DMS 273 (cell line): ENCODE data around the gene ELP5.
A peak's percentile ranks its signal among the peaks of the same experiment; 100 is the strongest.

Experiments
- DNase-seq: peaks from one replicate; lab custom pipeline; 2025; ENCODE audit not compliant: unreplicated experiment; lab: John Stamatoyannopoulos, UW

The ELP5 gene

DNA sequence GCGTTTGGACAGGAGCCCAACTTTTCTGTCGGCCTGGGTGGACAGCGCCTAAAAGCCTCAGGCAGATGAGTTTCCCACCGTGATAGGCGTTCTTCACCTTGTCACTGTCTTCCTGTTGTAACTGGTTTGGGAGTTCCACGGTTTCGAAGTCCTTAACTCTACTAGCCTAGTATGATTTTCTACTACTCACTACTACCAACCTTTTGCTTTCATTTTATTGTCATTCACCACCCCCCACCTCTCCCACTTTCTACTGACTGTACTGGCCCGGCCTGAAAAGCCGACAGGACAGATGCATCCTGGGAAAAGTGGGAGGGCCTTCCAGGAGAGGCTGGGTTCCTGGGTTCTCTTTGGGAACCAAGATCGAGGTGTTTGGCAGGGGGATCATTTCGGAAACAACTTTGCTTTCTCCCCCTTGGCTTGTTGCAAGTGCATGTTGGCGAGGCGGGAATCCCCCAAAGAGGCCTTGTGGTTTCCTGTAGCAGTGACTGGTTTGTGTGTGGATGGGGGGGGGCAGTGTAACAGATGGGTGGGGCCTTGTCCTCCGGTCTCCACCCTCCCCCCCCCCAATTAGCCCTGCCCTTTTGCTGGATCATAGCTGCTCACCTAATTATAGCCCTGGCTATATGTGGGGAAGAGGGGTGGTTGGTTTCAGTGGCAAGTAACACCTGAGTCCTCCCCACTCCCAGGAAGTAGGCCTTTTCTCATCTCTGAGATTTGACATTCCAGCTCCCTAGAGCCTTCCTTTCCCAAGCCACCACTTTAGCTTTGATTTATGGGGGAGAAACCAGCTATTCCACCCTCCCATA lies 56.8 kb downstream of the ELP5 start:
- DNase-seq: peak; percentile 78
